H1 (cell line): ENCODE data around the gene CACNA2D1. TPM values are rescaled to one million over a fixed set of nuclear protein-coding genes. Genes with fewer than 3 reads are reported as not detected.

Source experiments
- CHD1 ChIP-seq: IDR thresholded peaks from 2 replicates; pipeline ENCODE4 v1.6.1; 2012; ENCODE audit warnings: low read depth, low read length, improper control_type of control experiment
- CTCF ChIP-seq, 3 experiments: IDR thresholded peaks; 1 replicate in 2 of 3; 2 replicates in 1 of 3; pipeline versions ENCODE4 v1.5.1 to v1.6.1; 2011; ENCODE audit warnings: low read length in 3 of 3, mild to moderate bottlenecking in 3 of 3, inconsistent platforms in 2 of 3, low read depth in 1 of 3, moderate library complexity in 1 of 3; ENCODE audit not compliant: insufficient read depth in 1 of 3; ENCODE audit errors: control extremely low read depth in 1 of 3
- POU5F1 ChIP-seq: IDR thresholded peaks from 2 replicates; pipeline ENCODE4 v1.6.1; 2011; ENCODE audit warnings: low read depth, mild to moderate bottlenecking, low read length, moderate library complexity
- SIX5 ChIP-seq: IDR thresholded peaks from 2 replicates; pipeline ENCODE4 v1.6.1; 2011; ENCODE audit warnings: mild to moderate bottlenecking, low read depth, low read length
- SUZ12 ChIP-seq: fragments of 200-600 bp; sonication (generic); IDR thresholded peaks from 2 replicates; pipeline ENCODE4 v1.6.1; 2012; ENCODE audit warnings: mild to moderate bottlenecking, inconsistent platforms, low read length, moderate library complexity, mixed read lengths
- polyA plus RNA-seq, 7 experiments: library from polyadenylated mRNA; depleted of rRNA in 3 of 7; stranded (reverse) in 5 of 7; unstranded in 2 of 7; fragments of >200 nt in 5 of 7; fragments of 200-250 nt in 2 of 7; gene quantifications; 1 replicate in 5 of 7; 2 replicates in 1 of 7; 4 replicates in 1 of 7; pipeline versions ENCODE4 v1.2.1 to v1.2.3, GENCODE V29; 2011 to 2013; ENCODE audit warnings: missing spikeins in 2 of 7, mixed read lengths in 2 of 7
- total RNA-seq: library from RNA; stranded (reverse); fragmentation: NEBNext Ultra II Directional; extraction: Animal tissue kit (Norgen Biotek cat#: 25700); gene quantifications from 2 replicates; pipeline ENCODE4 v1.2.1, GENCODE V29; 2021

CACNA2D1 gene
- total and polyA plus RNA-seq, 2 of the 8 experiments (the other 6 are each of a cell fraction or from before 2014, with no cell fraction given): 4.3 to 27.3 TPM

GRCh38 chr7:82221152-82221674, 222.4 kb downstream of the CACNA2D1 start (continued):
- TF ChIP-seq CTCF (IDR thresholded peaks at IDR 0.05; ENCODE audit: control extremely low read depth in 1 of 3, insufficient read depth in 1 of 3, low read depth in 1 of 3, low read length in 3 of 3) (no peak), CHD1 (no peak), SIX5 (no peak), SUZ12 (no peak), POU5F1 (no peak)
